SJSA1 (cell line): Measurements from ENCODE around the gene CLEC20A. TPM values are rescaled to one million over a fixed set of nuclear protein-coding genes. Genes with fewer than 3 reads are reported as not detected.

ENCODE experiments used
- DNase-seq, 2 experiments: peaks; one replicate each; pipeline ENCODE4 v3.0.0-alpha.2; 2015 to 2020; ENCODE audit warnings: low spot score in 2 of 2, low read depth in 1 of 2
- H3K27ac ChIP-seq: fragments of 250-450 bp; sonication (Bioruptor Pico); 2 replicates; pipeline ENCODE4 v1.5.1; 2020; ENCODE audit warnings: mild to moderate bottlenecking, moderate library complexity
- H3K27me3 ChIP-seq: fragments of 250-450 bp; sonication (Bioruptor Pico); replicated peaks from 2 replicates; pipeline ENCODE4 v1.5.1; 2020; ENCODE audit warnings: mild to moderate bottlenecking, moderate library complexity
- H3K36me3 ChIP-seq: fragments of 250-450 bp; sonication (Bioruptor Pico); 2 replicates; pipeline ENCODE4 v1.5.1; 2020; ENCODE audit warnings: mild to moderate bottlenecking
- H3K4me1 ChIP-seq: fragments of 250-450 bp; sonication (Bioruptor Pico); replicated peaks from 2 replicates; pipeline ENCODE4 v1.6.1; 2021; ENCODE audit warnings: mild to moderate bottlenecking
- H3K4me3 ChIP-seq: fragments of 250-450 bp; sonication (Bioruptor Pico); 2 replicates; pipeline ENCODE4 v1.5.1; 2020; ENCODE audit warnings: mild to moderate bottlenecking
- H3K9me3 ChIP-seq: fragments of 250-450 bp; sonication (Bioruptor Pico); replicated peaks from 2 replicates; pipeline ENCODE4 v1.5.1; 2020; ENCODE audit warnings: mild to moderate bottlenecking
- total RNA-seq: library from RNA; depleted of rRNA; stranded (reverse); fragments of >200 nt; shearing (Covaris generic); gene quantifications from 2 replicates; pipeline ENCODE4 v1.2.3, GENCODE V29; 2014

Gene CLEC20A
- total RNA-seq, 1 experiment from 2014 or later, result not detected

- DNase-seq, result no peak
Measured at GRCh38 chr1:178500936-178501554, 4.3 kb upstream of the CLEC20A start.

GRCh38 chr1:178500091-178500770 lies 3.5 kb upstream of the CLEC20A start:
- Histone ChIP-seq H3K27me3 (no peaks in the 10 kb centered on the region), H3K4me1 (no peaks in the 10 kb centered on the region), H3K4me3 (no peak overlapping the region), H3K9me3 (no peaks in the 10 kb centered on the region), H3K27ac (no peak overlapping the region), H3K36me3 (no peaks in the 10 kb centered on the region)
- peak in 1 of 2 experiments; percentile 44 for DNase-seq

More at GRCh38 chr1:178500936-178501554, 4.3 kb upstream of the CLEC20A start:
- Histone ChIP-seq H3K27ac (no peak overlapping the region), H3K36me3 (no peaks in the 10 kb centered on the region), H3K4me3 (no peak overlapping the region), H3K9me3 (no peaks in the 10 kb centered on the region), H3K4me1 (no peaks in the 10 kb centered on the region), H3K27me3 (no peaks in the 10 kb centered on the region)

GRCh38 chr1:178498896-178499675 lies 2.3 kb upstream of the CLEC20A start:
- H3K4me1 ChIP-seq, result no peaks in the 10 kb centered on the region
- H3K36me3 ChIP-seq, result no peaks in the 10 kb centered on the region
- H3K27ac ChIP-seq, result no peak overlapping the region
- no peaks in the 10 kb centered on the region for H3K27me3 ChIP-seq
- no peak overlapping the region for H3K4me3 ChIP-seq
- peak in 1 of 2 experiments; percentile 28 for DNase-seq
- H3K9me3 ChIP-seq, result no peaks in the 10 kb centered on the region

- H3K27ac ChIP-seq, result no peak overlapping the region
- DNase-seq, result peak in 1 of 2 experiments; percentile 22
- H3K4me1 ChIP-seq, result no peaks in the 10 kb centered on the region
- no peak overlapping the region for H3K4me3 ChIP-seq
- H3K9me3 ChIP-seq, result no peaks in the 10 kb centered on the region
- H3K36me3 ChIP-seq, result no peaks in the 10 kb centered on the region
- no peaks in the 10 kb centered on the region for H3K27me3 ChIP-seq
Measured at GRCh38 chr1:178497903-178498478, 1.2 kb upstream of the CLEC20A start.

GRCh38 chr1:178495741-178496409 lies 889 bp downstream of the CLEC20A start:
- no peaks in the 10 kb centered on the region for H3K27me3 ChIP-seq
- peak in 1 of 2 experiments; percentile 39 for DNase-seq
- H3K27ac ChIP-seq, result no peak overlapping the region
- no peaks in the 10 kb centered on the region for H3K4me1 ChIP-seq
- H3K9me3 ChIP-seq, result no peaks in the 10 kb centered on the region
- no peaks in the 10 kb centered on the region for H3K36me3 ChIP-seq
- H3K4me3 ChIP-seq, result no peak overlapping the region

- no peak for DNase-seq
- Histone ChIP-seq H3K4me1 (no peaks in the 10 kb centered on the region), H3K36me3 (no peaks in the 10 kb centered on the region), H3K27me3 (no peaks in the 10 kb centered on the region), H3K27ac (no peak overlapping the region), H3K4me3 (no peak overlapping the region), H3K9me3 (no peaks in the 10 kb centered on the region)
Measured at GRCh38 chr1:178495158-178495557, 1.6 kb downstream of the CLEC20A start.

GRCh38 chr1:178494569-178494971 lies 2.2 kb downstream of the CLEC20A start:
- H3K4me1 ChIP-seq, result no peaks in the 10 kb centered on the region
- no peak overlapping the region for H3K4me3 ChIP-seq
- H3K36me3 ChIP-seq, result no peaks in the 10 kb centered on the region
- H3K27me3 ChIP-seq, result no peaks in the 10 kb centered on the region
- peak in 1 of 2 experiments; percentile 33 for DNase-seq
- H3K9me3 ChIP-seq, result no peaks in the 10 kb centered on the region
- no peak overlapping the region for H3K27ac ChIP-seq

- no peak overlapping the region for H3K4me3 ChIP-seq
Measured at GRCh38 chr1:178493301-178493741, 3.4 kb downstream of the CLEC20A start.

GRCh38 chr1:178492341-178492740 lies 4.4 kb downstream of the CLEC20A start:
- no peaks in the 10 kb centered on the region for H3K27me3 ChIP-seq
- H3K4me3 ChIP-seq, result no peak overlapping the region
- no peak for DNase-seq
- H3K36me3 ChIP-seq, result no peaks in the 10 kb centered on the region
- H3K9me3 ChIP-seq, result no peaks in the 10 kb centered on the region
- no peak overlapping the region for H3K27ac ChIP-seq
- no peaks in the 10 kb centered on the region for H3K4me1 ChIP-seq

More at GRCh38 chr1:178493301-178493741, 3.4 kb downstream of the CLEC20A start:
- no peak overlapping the region for H3K27ac ChIP-seq
- H3K4me1 ChIP-seq, result no peaks in the 10 kb centered on the region
- H3K36me3 ChIP-seq, result no peaks in the 10 kb centered on the region
- H3K9me3 ChIP-seq, result no peaks in the 10 kb centered on the region
- DNase-seq, result no peak
- no peaks in the 10 kb centered on the region for H3K27me3 ChIP-seq

- Histone ChIP-seq H3K36me3 (no peaks in the 10 kb centered on the region), H3K4me1 (no peaks in the 10 kb centered on the region), H3K27ac (no peak overlapping the region), H3K27me3 (no peaks in the 10 kb centered on the region), H3K9me3 (no peaks in the 10 kb centered on the region), H3K4me3 (no peak overlapping the region)
- DNase-seq, result no peak
Measured at GRCh38 chr1:178491721-178492120, 5.0 kb downstream of the CLEC20A start.

GRCh38 chr1:178490967-178491366 lies 5.8 kb downstream of the CLEC20A start:
- Histone ChIP-seq H3K27me3 (no peaks in the 10 kb centered on the region), H3K4me1 (no peaks in the 10 kb centered on the region), H3K9me3 (no peaks in the 10 kb centered on the region), H3K36me3 (no peaks in the 10 kb centered on the region), H3K4me3 (no peak overlapping the region), H3K27ac (no peak overlapping the region)
- no peak for DNase-seq

GRCh38 chr1:178490136-178490535 lies 6.6 kb downstream of the CLEC20A start:
- H3K4me1 ChIP-seq, result no peaks in the 10 kb centered on the region
- no peak overlapping the region for H3K27ac ChIP-seq
- no peaks in the 10 kb centered on the region for H3K36me3 ChIP-seq
- no peak overlapping the region for H3K4me3 ChIP-seq
- DNase-seq, result no peak
- no peaks in the 10 kb centered on the region for H3K27me3 ChIP-seq
- H3K9me3 ChIP-seq, result no peaks in the 10 kb centered on the region

GRCh38 chr1:178489399-178489798 lies 7.4 kb downstream of the CLEC20A start:
- H3K36me3 ChIP-seq, result no peaks in the 10 kb centered on the region
- no peak for DNase-seq
- H3K27ac ChIP-seq, result no peak overlapping the region
- no peaks in the 10 kb centered on the region for H3K27me3 ChIP-seq
- no peak overlapping the region for H3K4me3 ChIP-seq
- no peaks in the 10 kb centered on the region for H3K4me1 ChIP-seq
- H3K9me3 ChIP-seq, result no peaks in the 10 kb centered on the region
